HepG2 (cell line): ENCODE data around the gene COBL. TPM values are rescaled to one million over a fixed set of nuclear protein-coding genes. Genes with fewer than 3 reads are reported as not detected.

ENCODE experiments used
- CHD2 ChIP-seq: IDR thresholded peaks from 2 replicates; pipeline ENCODE4 v1.6.1; 2011; ENCODE audit warnings: low read depth, low read length, improper control_type of control experiment
- HNRNPH1 ChIP-seq: fragments of 200-400 bp; formaldehyde crosslinking; optimal IDR thresholded peaks from 2 replicates; pipeline ENCODE3; 2017; ENCODE audit warnings: mild to moderate bottlenecking, low read depth, low read length
- IKZF1 ChIP-seq: fragments of 450-650 bp; IDR thresholded peaks from 2 replicates; pipeline ENCODE4 v1.7.1; 2016
- KIAA2018 ChIP-seq: sonication (generic); formaldehyde crosslinking; IDR thresholded peaks from 2 replicates; pipeline ENCODE4 v1.5.0; 2020; ENCODE audit warnings: mild to moderate bottlenecking, missing genetic modification reagents, borderline replicate concordance
- PPARG ChIP-seq: conservative IDR thresholded peaks from 2 replicates; pipeline ENCODE4 v1.6.1; 2016; ENCODE audit warnings: missing biosample characterization, missing genetic modification reagents
- SP140L ChIP-seq: sonication (generic); formaldehyde crosslinking; IDR thresholded peaks from 2 replicates; pipeline ENCODE4 v1.4.0; 2020; ENCODE audit warnings: missing genetic modification reagents, borderline replicate concordance
- ZBTB42 ChIP-seq: sonication (generic); formaldehyde crosslinking; IDR thresholded peaks from 2 replicates; pipeline ENCODE4 v1.5.0; 2020; ENCODE audit warnings: mild to moderate bottlenecking, missing genetic modification reagents
- ZIK1 ChIP-seq: sonication (generic); formaldehyde crosslinking; IDR thresholded peaks from 2 replicates; pipeline ENCODE4 v1.5.0; 2020; ENCODE audit warnings: mild to moderate bottlenecking, low read depth, missing genetic modification reagents, borderline replicate concordance
- ZNF275 ChIP-seq: sonication (generic); formaldehyde crosslinking; IDR thresholded peaks from 2 replicates; pipeline ENCODE4 v1.8.0; 2022; ENCODE audit warnings: missing genetic modification reagents, mild to moderate bottlenecking, inconsistent platforms, borderline replicate concordance
- ZNF44 ChIP-seq: sonication (generic); formaldehyde crosslinking; IDR thresholded peaks from 2 replicates; pipeline ENCODE4 v1.5.1; 2020; ENCODE audit warnings: mild to moderate bottlenecking, missing genetic modification reagents
- ZZZ3 ChIP-seq: sonication (generic); formaldehyde crosslinking; IDR thresholded peaks from 2 replicates; pipeline ENCODE4 v1.4.0; 2020; ENCODE audit warnings: missing genetic modification reagents, mild to moderate bottlenecking, borderline replicate concordance
- polyA plus RNA-seq, 8 experiments: library from polyadenylated mRNA; depleted of rRNA in 3 of 8; stranded (reverse) in 7 of 8; unstranded in 1 of 8; fragments of >200 nt; fragmentation: Illumina TruSeq in 4 of 8; extraction: Trizol in 4 of 8; gene quantifications; 2 replicates each; pipeline versions ENCODE4 v1.2.1 to v1.2.3, GENCODE V29; 2011 to 2016; ENCODE audit warnings: low read depth in 4 of 8, missing spikeins in 1 of 8, mixed read lengths in 1 of 8; ENCODE audit not compliant: insufficient read depth in 1 of 8
- total RNA-seq, 5 experiments: library from RNA; depleted of rRNA; stranded (reverse); fragments of >200 nt; fragmentation: Illumina TruSeq; extraction: Trizol; gene quantifications; 2 replicates each; pipeline ENCODE4 v1.2.3, GENCODE V29; 2016; ENCODE audit warnings: low read depth in 1 of 5
- TF ChIP-seq, protein P1 (sequence below): sonication (generic); formaldehyde crosslinking; IDR thresholded peaks from 2 replicates; pipeline ENCODE4 v1.5.0; 2020; ENCODE audit warnings: mild to moderate bottlenecking, missing genetic modification reagents
- TF ChIP-seq, protein P2 (sequence below): sonication (generic); formaldehyde crosslinking; IDR thresholded peaks from 2 replicates; pipeline ENCODE4 v1.4.0; 2020; ENCODE audit warnings: mild to moderate bottlenecking, missing genetic modification reagents

COBL gene
- total and polyA plus RNA-seq, 2 of the 13 experiments (the other 11 are each of a cell fraction or from before 2014, with no cell fraction given) = 3.8 to 4.9 TPM

GRCh38 chr7:51265066-51265907 lies 51.3 kb downstream of the COBL start (continued):
- TF ChIP-seq, protein P1, sequence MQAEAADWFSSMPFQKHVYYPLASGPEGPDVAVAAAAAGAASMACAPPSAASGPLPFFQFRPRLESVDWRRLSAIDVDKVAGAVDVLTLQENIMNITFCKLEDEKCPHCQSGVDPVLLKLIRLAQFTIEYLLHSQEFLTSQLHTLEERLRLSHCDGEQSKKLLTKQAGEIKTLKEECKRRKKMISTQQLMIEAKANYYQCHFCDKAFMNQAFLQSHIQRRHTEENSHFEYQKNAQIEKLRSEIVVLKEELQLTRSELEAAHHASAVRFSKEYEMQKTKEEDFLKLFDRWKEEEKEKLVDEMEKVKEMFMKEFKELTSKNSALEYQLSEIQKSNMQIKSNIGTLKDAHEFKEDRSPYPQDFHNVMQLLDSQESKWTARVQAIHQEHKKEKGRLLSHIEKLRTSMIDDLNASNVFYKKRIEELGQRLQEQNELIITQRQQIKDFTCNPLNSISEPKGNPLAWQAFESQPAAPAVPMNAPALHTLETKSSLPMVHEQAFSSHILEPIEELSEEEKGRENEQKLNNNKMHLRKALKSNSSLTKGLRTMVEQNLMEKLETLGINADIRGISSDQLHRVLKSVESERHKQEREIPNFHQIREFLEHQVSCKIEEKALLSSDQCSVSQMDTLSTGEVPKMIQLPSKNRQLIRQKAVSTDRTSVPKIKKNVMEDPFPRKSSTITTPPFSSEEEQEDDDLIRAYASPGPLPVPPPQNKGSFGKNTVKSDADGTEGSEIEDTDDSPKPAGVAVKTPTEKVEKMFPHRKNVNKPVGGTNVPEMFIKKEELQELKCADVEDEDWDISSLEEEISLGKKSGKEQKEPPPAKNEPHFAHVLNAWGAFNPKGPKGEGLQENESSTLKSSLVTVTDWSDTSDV (CRISPR knock-in tag) = no peak
- peak; percentile 58 for TF ChIP-seq ZBTB42 (CRISPR knock-in tag)
- 0 out of 2 replicates have a peak, but pooled peaks have one; percentile 82 for TF ChIP-seq SP140L (CRISPR knock-in tag)
- TF ChIP-seq PPARG (CRISPR knock-in tag) = no peak
- TF ChIP-seq ZZZ3 (CRISPR knock-in tag) = no peak
- no peak for TF ChIP-seq HNRNPH1
- TF ChIP-seq ZNF44 (CRISPR knock-in tag) = no peak
- no peak for TF ChIP-seq KIAA2018
- no peak for TF ChIP-seq ZIK1
- TF ChIP-seq, protein P2, sequence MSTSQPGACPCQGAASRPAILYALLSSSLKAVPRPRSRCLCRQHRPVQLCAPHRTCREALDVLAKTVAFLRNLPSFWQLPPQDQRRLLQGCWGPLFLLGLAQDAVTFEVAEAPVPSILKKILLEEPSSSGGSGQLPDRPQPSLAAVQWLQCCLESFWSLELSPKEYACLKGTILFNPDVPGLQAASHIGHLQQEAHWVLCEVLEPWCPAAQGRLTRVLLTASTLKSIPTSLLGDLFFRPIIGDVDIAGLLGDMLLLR (CRISPR knock-in tag) = no peak
- no peak for TF ChIP-seq IKZF1
- no peak for TF ChIP-seq ZNF275 (CRISPR knock-in tag)
- no peak for TF ChIP-seq CHD2
